ENCODE data around the gene TRDN. TPM values are rescaled to one million over a fixed set of nuclear protein-coding genes. Genes with fewer than 3 reads are reported as not detected.
"Not testable (repeated sequence)": the region's sequence is repeated elsewhere in the genome, so short reads cannot be mapped to it uniquely, and the experiment has no call there.

The TRDN gene
- total RNA-seq, 1 donor from 2014 or later = under 0.01 TPM

GRCh38 chr6:123520217-123520616 is 116.5 kb downstream of the TRDN start:
- FAIRE-seq (no peak), DNase-seq (ENCODE audit: low spot score in 2 of 2) (no peak)

GRCh38 chr6:123519189-123519505 is 117.6 kb downstream of the TRDN start:
- FAIRE-seq = no peak

DNA sequence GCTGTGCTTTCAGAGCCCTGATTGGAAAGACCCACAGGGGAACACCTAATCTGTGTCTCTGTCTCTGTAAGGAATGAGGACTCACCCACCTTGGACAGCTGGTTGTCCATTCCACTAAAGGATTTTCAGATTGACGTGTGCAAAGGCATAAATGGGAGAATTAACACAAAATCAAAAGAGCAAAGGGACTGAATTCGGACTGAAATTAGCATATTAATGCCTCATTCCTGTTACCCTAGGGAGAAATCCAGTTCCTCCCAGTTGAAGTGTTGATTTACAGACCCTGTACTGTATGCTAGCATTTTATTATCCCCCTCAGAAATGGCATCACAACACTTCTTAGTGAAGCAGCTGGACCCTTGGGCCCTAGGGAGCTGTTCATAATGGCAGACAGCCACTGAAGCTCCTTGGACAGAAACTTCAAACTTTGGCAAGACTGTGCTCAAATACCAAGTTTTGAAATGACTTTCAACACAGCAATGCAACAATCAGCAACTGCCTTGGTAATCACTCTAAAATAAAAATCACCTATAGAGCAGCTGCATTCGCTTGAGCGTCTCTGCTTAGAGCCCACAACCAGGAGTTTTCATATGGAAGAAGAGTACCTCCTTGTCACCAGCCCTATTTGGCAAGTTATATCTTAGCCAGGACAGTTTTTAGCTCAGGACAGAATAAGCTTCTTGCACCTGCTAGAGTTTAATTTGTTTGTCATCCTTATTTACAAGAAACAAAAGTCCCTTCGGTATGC is 118.1 kb downstream of the TRDN start:
- DNase-seq (ENCODE audit: low spot score in 2 of 2) = no peak
- no peak for FAIRE-seq

More at GRCh38 chr6:123519189-123519505, 117.6 kb downstream of the TRDN start:
- no peak for DNase-seq (ENCODE audit: low spot score in 2 of 2)

GRCh38 chr6:123515715-123516114 is 121.0 kb downstream of the TRDN start:
- DNase-seq (ENCODE audit: low spot score in 2 of 2) = no peak
- FAIRE-seq = no peak

DNA sequence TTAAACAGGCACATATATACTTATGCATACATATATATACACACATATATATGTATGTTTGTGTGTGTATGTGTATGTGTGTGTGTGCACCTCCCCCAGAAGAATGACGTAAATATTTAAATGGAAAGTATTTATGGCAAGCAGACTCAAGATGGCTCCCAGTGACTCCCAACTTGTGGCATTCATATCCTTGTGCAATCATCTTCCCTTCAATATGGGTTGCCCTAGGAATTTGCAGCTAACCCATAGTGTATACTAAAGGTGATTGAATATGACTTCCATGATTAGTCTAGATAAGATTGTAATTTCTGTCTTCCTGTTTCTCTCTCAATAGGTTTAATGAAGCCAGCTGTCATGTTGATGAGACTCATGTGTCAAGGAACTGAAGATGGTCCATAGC is 127.6 kb downstream of the TRDN start:
- DNase-seq (ENCODE audit: low spot score in 2 of 2) = no peak
- FAIRE-seq = no peak

DNA sequence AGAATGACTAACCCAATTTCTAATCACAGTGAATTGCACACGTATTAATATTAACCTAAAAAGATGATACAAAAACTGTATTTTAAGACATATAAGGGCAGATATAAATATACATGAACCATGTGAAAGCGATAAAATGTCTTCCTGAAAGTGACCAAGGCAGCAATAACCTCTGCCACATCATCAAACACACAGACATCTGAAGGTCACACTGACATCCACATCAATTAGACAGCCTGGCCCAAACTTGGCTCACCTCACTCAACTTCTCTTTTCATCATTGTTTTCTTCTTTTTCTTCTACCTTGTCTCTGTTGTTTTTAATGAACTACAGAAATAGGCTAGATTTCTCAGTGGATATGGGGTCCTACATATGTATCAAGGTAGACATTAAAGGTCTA is 128.5 kb downstream of the TRDN start:
- no peak for DNase-seq (ENCODE audit: low spot score in 2 of 2)
- no peak for FAIRE-seq

DNA sequence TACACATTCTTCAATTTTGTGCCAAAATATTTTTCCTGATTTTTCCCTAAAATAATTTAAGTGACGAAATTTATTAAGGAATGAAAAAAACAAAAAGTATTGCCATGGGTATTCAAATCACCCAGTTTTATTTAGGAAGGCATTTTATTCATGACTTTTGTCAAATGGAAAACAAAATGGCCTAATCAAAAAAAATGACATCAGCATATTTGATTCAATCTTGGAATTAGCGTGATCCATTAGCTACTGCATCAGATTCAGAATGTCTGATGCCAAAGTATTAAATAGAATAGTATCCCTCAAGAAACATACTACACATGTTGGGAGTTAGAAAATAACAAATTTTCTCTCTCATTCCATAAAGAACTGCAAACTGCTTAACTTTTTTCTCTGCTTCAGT is 129.2 kb downstream of the TRDN start:
- DNase-seq (ENCODE audit: low spot score in 2 of 2) (no peak), FAIRE-seq (no peak)

- DNase-seq (ENCODE audit: low spot score in 2 of 2) (no peak), FAIRE-seq (no peak)
These were observed 133.1 kb downstream of the TRDN start for GRCh38 chr6:123503619-123504018.

- no peak for DNase-seq (ENCODE audit: low spot score in 2 of 2)
- no peak for FAIRE-seq
These were observed 139.7 kb downstream of the TRDN start for GRCh38 chr6:123497025-123497424.

GRCh38 chr6:123489589-123489988 is 147.2 kb downstream of the TRDN start:
- FAIRE-seq = no peak

GRCh38 chr6:123480986-123481385 is 155.8 kb downstream of the TRDN start:
- DNase-seq (ENCODE audit: low spot score in 2 of 2) (no peak), FAIRE-seq (no peak)

More at GRCh38 chr6:123489589-123489988, 147.2 kb downstream of the TRDN start:
- no peak for DNase-seq (ENCODE audit: low spot score in 2 of 2)

DNA sequence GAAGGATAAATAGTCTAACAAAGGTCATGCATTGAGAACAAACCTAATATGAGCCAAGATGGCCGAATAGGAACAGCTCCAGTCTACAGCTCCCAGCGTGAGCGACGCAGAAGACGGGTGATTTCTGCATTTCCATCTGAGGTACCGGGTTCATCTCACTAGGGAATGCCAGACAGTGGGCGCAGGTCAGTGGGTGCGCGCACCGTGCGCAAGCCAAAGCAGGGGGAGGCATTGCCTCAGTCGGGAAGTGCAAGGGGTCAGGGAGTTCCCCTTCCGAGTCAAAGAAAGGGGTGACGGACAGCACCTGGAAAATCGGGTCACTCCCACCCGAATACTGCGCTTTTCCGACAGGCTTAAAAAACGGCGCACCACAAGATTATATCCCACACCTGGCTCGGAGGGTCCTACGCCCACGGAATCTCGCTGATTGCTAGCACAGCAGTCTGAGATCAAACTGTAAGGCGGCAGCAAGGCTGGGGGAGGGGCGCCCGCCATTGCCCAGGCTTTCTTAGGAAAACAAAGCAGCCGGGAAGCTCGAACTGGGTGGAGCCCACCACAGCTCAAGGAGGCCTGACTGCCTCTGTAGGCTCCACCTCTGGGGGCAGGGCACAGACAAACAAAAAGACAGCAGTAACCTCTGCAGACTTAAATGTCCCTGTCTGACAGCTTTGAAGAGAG is 164.6 kb downstream of the TRDN start:
- FAIRE-seq; DNase-seq (ENCODE audit: low spot score in 2 of 2): not testable (repeated sequence)

DNA sequence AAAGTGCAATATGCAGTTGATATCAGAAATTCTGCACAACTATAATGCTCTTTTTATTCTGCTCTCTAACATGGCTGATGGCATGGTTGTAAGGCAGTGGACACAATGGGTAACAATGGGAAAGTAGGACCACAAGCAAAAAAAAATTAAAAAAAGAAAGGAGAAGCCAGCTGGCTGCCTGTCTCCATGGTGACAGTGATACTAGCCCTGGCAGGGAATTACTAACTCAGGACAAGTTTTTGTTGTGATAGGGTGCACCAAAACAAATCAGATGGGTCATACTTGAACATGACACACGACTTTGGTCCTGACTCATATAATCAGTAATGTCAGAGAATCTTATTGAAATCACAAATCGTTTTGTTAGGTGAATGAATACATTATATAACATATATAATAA is 169.4 kb downstream of the TRDN start:
- FAIRE-seq = no peak

GRCh38 chr6:123462152-123462551 is 174.6 kb downstream of the TRDN start:
- FAIRE-seq (no peak), DNase-seq (ENCODE audit: low spot score in 2 of 2) (no peak)

More for the DNA sequence above, 169.4 kb downstream of the TRDN start:
- no peak for DNase-seq (ENCODE audit: low spot score in 2 of 2)

DNA sequence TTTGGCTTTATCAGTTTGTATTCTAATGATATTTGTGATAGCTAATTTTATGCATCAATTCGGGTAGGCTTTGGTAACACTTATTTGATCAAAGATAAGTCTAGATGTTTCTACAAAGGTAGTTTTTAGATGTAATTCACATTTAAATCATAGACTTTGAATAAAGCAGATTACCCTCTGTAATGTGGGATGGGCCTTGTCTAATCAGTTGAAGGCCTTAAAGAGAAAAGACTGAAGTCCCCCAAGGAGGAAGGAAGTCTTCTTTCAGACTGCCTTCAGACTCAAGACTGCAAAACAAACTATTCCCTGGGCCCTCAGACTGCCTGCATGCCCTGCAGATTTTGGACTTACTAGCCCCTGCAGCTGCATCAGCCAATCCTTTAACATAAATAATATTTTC is 178.5 kb downstream of the TRDN start:
- FAIRE-seq (no peak), DNase-seq (ENCODE audit: low spot score in 2 of 2) (no peak)

- DNase-seq (ENCODE audit: low spot score in 2 of 2) (no peak), FAIRE-seq (no peak)
These were observed 179.9 kb downstream of the TRDN start for GRCh38 chr6:123456836-123457235.

- no peak for DNase-seq (ENCODE audit: low spot score in 2 of 2)
- no peak for FAIRE-seq
These were observed 182.3 kb downstream of the TRDN start for GRCh38 chr6:123454448-123454847.

GRCh38 chr6:123453071-123453470 is 183.7 kb downstream of the TRDN start:
- not testable (repeated sequence) for FAIRE-seq; DNase-seq (ENCODE audit: low spot score in 2 of 2)

- FAIRE-seq (no peak), DNase-seq (ENCODE audit: low spot score in 2 of 2) (no peak)
These were observed 188.4 kb downstream of the TRDN start for GRCh38 chr6:123448306-123448884.

DNA sequence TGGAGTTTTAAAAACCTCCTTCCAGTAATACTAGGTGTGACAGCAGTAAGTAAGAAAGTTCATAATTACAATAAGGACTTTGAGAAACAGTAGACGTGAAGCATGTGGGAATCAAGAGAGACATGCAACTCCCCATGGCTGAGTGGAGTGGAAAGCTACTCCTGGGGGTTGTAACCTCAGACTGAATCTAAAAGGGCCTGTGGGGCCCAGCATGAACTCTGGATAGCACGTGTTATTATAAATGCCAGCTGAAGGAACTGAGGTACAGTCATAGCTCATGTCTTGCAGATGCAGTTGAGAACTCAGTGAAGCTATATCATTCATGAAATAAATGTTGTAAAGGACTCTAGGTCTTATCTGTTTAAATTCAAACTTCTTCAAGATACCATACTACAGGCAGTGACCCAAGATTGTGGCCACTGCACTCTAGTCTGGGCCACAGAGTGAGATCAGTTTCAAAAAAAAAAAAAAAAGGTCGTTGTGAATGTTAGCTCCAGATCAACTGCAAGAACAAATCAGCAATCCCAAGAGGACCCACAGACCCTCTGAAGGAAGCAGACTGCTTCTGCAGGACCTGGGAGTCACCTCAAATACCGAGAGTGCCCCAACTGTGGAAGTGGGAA is 189.3 kb downstream of the TRDN start:
- DNase-seq (ENCODE audit: low spot score in 2 of 2) (no peak), FAIRE-seq (no peak)

DNA sequence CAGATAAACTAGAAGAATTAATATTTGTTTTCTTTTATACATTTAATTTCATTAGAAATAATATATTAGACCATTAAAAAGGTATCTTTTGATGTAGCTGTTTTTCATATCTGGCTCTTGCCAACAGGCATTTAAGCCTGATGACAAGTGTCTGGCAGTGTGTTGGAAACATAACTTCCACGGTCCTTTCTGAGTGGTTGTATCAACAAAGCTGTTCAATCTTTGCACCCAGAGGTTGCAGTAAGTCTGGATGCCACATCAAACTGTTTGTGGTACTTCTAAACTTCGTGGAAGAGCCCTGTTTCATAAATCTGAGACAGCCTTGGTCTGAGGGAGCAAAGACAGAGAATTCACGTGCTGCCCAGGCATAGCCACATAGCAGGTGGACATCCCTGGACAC is 197.4 kb downstream of the TRDN start:
- no peak for DNase-seq (ENCODE audit: low spot score in 2 of 2)

More for the DNA sequence above, 197.4 kb downstream of the TRDN start:
- FAIRE-seq = no peak

Data from frontal cortex (tissue), 4 donors.